GM12872 (cell line): ENCODE measurements around the gene SF3B2.

Source experiments
- TF ChIP-seq, protein P1 (sequence below): IDR thresholded peaks from 3 replicates; pipeline ENCODE4 v1.5.1; 2011; ENCODE audit warnings: low read depth, mild to moderate bottlenecking, low read length, moderate library complexity; ENCODE audit not compliant: insufficient read depth

The SF3B2 gene

GRCh38 chr11:66068923-66069714 is 17.0 kb downstream of the SF3B2 start:
- TF ChIP-seq, protein P1, sequence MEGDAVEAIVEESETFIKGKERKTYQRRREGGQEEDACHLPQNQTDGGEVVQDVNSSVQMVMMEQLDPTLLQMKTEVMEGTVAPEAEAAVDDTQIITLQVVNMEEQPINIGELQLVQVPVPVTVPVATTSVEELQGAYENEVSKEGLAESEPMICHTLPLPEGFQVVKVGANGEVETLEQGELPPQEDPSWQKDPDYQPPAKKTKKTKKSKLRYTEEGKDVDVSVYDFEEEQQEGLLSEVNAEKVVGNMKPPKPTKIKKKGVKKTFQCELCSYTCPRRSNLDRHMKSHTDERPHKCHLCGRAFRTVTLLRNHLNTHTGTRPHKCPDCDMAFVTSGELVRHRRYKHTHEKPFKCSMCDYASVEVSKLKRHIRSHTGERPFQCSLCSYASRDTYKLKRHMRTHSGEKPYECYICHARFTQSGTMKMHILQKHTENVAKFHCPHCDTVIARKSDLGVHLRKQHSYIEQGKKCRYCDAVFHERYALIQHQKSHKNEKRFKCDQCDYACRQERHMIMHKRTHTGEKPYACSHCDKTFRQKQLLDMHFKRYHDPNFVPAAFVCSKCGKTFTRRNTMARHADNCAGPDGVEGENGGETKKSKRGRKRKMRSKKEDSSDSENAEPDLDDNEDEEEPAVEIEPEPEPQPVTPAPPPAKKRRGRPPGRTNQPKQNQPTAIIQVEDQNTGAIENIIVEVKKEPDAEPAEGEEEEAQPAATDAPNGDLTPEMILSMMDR: peak; percentile 50

- TF ChIP-seq, protein P1: no peak
These were observed 17.8 kb downstream of the SF3B2 start, which contains the start of gene PACS1 for GRCh38 chr11:66069715-66070603. TSS of gene PACS1 (plus strand) at chr11:66070272. CDS start at chr11:66070487, 215 bp downstream.

DNA sequence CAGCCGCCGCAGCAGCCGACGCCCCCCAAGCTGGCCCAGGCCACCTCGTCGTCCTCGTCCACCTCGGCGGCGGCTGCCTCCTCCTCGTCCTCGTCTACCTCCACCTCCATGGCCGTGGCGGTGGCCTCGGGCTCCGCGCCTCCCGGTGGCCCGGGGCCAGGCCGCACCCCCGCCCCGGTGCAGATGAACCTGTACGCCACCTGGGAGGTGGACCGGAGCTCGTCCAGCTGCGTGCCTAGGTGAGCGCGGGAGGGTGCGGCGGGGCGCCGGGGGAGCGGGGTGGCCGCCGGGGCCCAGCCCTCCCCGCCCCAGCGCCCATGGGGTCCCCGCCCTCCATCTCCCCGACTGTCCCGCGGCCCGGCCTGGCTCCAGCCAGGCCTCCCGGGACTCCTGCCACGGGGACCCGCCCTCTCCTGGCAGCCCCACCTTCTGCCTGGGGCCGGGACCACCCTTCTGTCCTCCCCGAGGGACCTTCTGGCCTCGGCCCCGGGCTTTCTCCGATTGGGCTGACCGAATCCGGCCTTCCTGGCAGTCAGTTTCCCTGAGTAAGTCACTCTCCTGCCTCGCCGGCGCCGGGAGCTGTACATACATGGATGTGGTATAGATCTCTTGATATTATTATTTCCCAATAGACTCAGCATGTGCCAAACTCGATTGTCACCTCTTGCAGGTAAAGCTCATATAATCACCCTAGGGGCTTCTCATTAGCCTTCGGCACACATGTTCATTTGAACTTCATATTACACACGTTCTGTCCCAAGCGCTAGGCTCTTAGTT is 18.6 kb downstream of the SF3B2 start:
- TF ChIP-seq, protein P1: no peak

DNA sequence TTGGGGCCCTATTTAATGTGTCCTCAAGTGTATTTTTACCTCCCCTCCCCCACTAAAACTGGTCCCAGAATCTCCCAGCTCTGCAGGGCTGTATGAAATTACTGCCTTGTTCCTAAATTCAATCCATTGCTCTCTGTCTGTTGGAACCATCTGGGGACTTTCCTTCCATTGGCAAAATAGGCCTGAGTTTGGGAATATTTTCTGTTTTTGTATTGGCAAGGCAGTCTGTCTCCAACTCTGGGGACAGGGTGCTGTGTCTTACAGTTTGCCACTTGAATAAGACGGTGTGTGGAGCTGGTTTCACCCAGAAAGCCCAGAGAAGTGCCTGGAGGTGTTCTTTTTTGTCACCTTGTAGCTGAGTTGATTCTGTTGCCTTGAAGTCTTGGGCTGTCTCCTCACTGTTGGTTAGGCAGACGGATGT is 19.2 kb downstream of the SF3B2 start:
- TF ChIP-seq, protein P1: no peak

GRCh38 chr11:66072081-66072480 is 19.9 kb downstream of the SF3B2 start:
- TF ChIP-seq, protein P1: no peak

DNA sequence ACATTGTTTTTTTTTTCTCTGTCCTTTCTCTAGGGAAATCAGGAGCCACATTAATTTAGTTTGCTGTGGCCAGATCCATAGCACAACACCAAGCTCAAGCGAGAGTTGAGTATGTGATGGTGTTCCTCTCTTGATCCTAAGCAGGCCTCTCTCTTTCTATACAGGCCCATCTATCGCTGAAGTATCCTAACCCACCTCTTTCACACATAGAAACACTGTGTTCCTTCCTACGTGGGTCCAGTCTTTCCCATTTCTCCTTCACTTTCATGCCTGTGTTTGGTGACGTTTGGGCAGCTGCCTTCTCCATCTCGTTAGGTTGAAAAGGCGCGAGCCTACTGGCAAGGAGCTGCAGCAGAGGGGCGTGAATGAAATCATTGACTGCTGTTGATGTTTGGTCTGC is 20.4 kb downstream of the SF3B2 start:
- TF ChIP-seq, protein P1: no peak
